Right renal pelvis (tissue), 4 donors: ENCODE results near the gene NT5C1A. TPM values are rescaled to one million over a fixed set of nuclear protein-coding genes. Genes with fewer than 3 reads are reported as not detected.
A peak's percentile ranks its signal among the peaks of the same experiment; 100 is the strongest.

Source experiments
- DNase-seq, 4 donors: peaks; one replicate each; pipeline ENCODE4 v3.0.0-alpha.2; 2013; ENCODE audit warnings: low read depth in 4 of 4, low spot score in 3 of 4, missing footprints in 1 of 4
- polyA plus RNA-seq, 4 donors: library from polyadenylated mRNA; unstranded; fragments of 120-200 nt; gene quantifications; one replicate each; pipeline ENCODE4 v1.2.1, GENCODE V29; 2013; ENCODE audit not compliant: insufficient read length in 4 of 4

Gene NT5C1A
- polyA plus RNA-seq, 4 donors, result 0.37 to 0.69 (median 0.43) TPM

DNA sequence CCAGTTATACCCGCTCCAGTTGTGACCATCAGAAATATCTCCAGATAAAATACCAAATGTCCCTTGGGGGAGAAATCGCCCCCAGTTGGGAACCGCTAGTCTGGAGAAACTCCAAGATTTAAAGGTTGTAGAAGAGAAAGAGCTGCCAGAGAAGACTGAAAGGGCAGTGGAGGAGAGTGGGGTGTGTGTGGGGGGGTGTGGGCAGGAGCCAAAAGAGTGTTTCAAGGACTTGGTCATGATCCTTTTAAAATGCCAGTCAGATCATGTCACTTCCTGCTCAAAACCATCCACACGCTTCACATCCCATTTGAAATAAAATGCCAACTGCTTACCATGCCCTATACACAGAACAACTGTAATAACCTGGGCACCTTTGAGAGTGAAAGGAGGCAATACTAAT, 29.1 kb downstream of the NT5C1A start:
- DNase-seq, result no peak

GRCh38 chr1:39640861-39641260, 31.0 kb downstream of the NT5C1A start:
- no peak for DNase-seq

- peak in 1 of 4 donors; percentile 48 for DNase-seq
Measured at GRCh38 chr1:39639305-39640130, 32.4 kb downstream of the NT5C1A start, which contains the start of gene HEYL. HEYL (minus strand) TSS chr1:39639643; CDS start chr1:39639625, 18 bp downstream.

- DNase-seq, result no peak
Measured at GRCh38 chr1:39638965-39639304, 33.0 kb downstream of the NT5C1A start.

- DNase-seq, result no peak
Measured at GRCh38 chr1:39637361-39637760, 34.5 kb downstream of the NT5C1A start.

- no peak for DNase-seq
Measured at GRCh38 chr1:39635871-39636210, 36.1 kb downstream of the NT5C1A start.

DNA sequence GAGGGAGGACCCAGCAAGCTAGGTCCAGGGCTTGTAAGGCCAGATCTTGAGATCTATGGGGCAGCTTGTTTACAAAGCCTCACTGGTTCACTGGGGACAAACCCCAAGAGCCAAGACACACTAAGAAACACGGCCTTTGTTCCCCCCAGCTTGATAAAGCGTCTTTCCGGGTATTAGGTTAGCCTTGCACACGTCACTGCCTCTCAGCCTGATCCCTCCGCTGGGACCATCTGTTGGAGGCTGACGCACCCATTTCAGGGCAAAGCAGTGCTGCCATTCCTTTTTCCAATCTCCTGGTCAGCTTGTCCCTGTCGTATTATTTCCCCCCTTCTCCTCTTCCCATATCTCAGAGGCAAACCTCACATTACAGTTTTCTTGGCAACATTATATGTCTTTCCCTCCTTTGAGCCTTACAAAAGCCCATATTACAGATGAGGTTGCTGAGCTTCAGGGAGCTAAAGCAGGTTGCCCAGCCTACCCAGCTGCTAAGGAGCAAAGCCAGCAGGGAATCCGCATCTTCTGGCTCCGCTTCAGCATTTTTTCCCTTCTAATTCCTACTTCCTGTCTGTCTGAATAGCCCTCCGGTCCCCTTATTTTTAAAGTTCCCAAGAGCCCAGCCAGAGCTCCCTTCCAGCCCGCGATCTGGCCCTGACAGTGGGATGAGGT, 36.6 kb downstream of the NT5C1A start:
- DNase-seq, result no peak

DNA sequence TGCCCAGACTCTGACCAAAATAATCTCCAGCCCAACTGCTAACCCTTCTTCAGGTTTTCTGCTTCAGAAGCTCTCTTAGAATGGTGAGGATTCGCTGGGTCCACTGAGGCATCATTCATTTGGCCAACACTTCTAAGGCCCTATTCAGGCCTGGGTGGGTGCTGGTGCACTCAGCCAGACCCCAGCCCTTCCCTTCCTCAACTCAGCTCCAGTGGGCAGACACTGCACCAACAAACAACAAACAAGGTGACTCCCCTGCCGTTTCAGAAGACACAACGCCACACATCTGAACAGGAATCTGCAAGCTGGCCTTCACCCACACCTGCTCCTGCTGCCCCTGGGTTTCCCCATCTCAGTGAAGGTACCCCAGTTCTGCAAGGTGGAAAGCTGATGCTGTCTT, 38.5 kb downstream of the NT5C1A start:
- DNase-seq, result no peak

- peak in 2 of 4 donors; percentile 51 to 63 for DNase-seq
Measured at GRCh38 chr1:39632682-39633417, 39.1 kb downstream of the NT5C1A start.

DNA sequence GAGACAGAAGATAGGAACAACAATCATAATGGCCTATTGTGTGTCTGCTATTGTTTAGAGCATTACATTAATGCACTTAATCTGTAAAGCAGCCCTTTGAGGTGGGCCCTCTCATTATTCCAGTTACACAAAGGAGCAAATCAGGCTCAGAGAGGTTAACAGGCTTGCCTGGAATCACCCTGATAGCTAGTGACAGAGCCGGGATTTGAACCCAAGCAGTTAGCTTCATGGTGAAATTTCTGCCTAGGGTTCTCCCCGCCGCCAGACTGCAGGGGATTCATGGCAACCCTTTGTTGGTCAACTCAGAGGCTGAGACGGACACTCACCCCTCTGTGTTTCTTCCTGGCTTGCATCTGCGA, 39.6 kb downstream of the NT5C1A start:
- DNase-seq, result no peak

GRCh38 chr1:39631361-39632322, 40.3 kb downstream of the NT5C1A start:
- DNase-seq, result no peak

GRCh38 chr1:39628807-39629350, 43.0 kb downstream of the NT5C1A start:
- DNase-seq, result no peak

DNA sequence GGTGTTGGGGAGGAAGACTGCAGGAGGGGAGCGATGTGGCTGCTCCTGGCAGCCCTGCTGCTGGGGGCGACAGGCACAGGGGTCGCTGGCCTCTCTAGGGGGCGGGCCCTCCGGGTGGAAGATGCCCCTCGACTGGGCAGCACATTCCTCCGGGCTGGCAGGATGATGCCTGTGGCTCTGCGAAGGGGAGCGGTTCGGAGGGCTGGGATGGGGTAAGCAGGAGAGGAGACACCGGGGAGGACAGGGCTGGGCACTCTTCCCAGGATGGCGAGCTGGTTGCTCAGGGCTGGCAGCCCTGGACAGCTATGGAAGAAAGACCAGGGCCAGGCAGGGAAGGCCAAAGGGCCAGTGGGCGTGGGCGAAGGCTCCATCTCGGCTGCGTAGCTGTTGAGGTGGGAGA, 45.3 kb downstream of the NT5C1A start:
- DNase-seq, result no peak

- peak in 1 of 4 donors; percentile 52 for DNase-seq
Measured at GRCh38 chr1:39625462-39626273, 46.2 kb downstream of the NT5C1A start.

DNA sequence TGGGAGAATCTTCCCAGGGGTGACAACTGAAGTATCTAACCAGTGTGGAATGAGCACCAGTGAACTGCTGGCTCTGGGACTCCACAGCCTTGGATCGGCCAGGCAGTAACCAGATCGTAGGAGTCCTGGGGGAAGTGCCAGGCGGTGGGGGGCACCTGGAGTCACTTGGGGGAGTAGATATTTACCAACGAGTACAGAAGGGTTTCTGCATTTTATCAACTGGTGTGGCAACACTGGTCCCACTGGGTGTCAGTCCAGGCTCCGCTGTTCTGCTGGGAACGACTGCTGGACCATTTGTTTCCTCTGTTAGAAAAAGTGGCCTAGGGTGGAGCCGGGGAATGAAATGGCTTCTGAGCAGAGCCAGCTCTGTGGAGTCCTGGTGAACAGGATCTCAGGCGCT, 46.9 kb downstream of the NT5C1A start:
- no peak for DNase-seq

- no peak for DNase-seq
Measured at GRCh38 chr1:39623053-39623452, 48.9 kb downstream of the NT5C1A start.

DNA sequence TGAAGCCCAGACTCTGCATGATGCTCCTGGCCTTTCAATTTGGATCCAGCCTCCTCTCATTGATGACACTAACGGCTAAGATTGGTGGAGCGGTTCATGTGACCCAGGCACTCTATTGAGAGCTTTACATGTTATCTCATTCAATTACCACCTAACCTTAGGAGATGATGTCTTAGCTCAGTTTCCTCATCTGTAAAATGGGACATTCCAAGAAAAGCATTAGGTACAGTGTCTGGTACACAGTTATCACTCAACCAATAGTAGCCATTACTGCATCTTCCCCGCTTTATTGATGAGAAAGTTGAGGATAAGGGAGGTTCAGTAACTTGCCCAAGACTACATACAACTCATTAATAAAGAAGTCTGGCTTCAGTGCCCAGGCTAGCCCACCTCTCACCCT, 49.5 kb downstream of the NT5C1A start:
- no peak for DNase-seq

DNA sequence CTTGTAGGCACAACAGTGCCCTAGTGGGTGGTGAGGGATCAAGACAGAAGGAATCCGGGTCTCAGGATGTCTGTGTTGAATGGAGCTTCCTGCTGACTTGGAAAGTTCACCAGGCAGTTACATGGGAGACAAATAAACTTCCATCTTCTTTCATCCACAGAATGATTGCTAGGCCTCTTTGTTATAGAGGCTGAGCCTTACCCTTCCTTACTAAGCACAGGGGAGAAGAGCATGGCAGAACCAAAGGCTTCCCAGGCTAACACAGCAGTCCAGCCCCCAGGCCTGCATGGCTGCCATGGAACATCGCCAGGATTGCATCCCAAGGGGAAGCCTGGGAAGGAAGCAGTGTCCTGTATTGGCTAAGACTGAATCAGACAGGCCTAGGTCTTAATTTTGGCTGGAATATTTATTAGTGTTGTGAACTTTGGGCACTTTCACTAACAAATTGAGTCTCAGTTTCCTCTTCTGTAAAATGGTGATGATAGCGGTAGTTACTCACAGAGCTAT, 51.2 kb downstream of the NT5C1A start:
- no peak for DNase-seq

GRCh38 chr1:39617488-39618049, 54.3 kb downstream of the NT5C1A start:
- DNase-seq, result no peak
